Activated CD4-positive, alpha-beta memory T cell treated with anti-CD3 and anti-CD28 coated beads for 36 hours (primary cell): Measurements from ENCODE around the gene MED12L. TPM values are rescaled to one million over a fixed set of nuclear protein-coding genes. Genes with fewer than 3 reads are reported as not detected.

ENCODE experiments used
- CTCF ChIA-PET: fragments of 350-600 bp; sonication (Branson Sonifier 250); formaldehyde crosslinking; loops from one replicate; lab custom pipeline; 2021; ENCODE audit warnings: antibody characterized with exemption, inconsistent platforms; lab: Charles Lee
- POLR2A ChIA-PET: fragments of 350-600 bp; sonication (Branson Sonifier 250); formaldehyde crosslinking; loops from one replicate; lab custom pipeline; 2021; ENCODE audit warnings: antibody characterized with exemption; lab: Charles Lee
- DNase-seq: peaks from one replicate; pipeline ENCODE4 v3.0.0-alpha.2; 2020
- H3K27ac Mint-ChIP-seq: one replicate; pipeline ENCODE4 v1.8.0; 2021; ENCODE audit warnings: mixed read lengths
- H3K27me3 Mint-ChIP-seq: one replicate; pipeline ENCODE4 v1.8.0; 2021; ENCODE audit warnings: mixed read lengths
- H3K36me3 Mint-ChIP-seq: one replicate; pipeline ENCODE4 v1.8.0; 2021; ENCODE audit warnings: mixed read lengths
- H3K4me1 Mint-ChIP-seq: one replicate; pipeline ENCODE4 v1.8.0; 2021; ENCODE audit warnings: low read depth, mixed read lengths
- H3K4me3 Mint-ChIP-seq: one replicate; pipeline ENCODE4 v1.8.0; 2021; ENCODE audit warnings: mild to moderate bottlenecking, mixed read lengths
- H3K9me3 Mint-ChIP-seq: one replicate; pipeline ENCODE4 v1.8.0; 2021; ENCODE audit warnings: mixed read lengths
- intact Hi-C: fragments of 100-400 bp; cut with micrococcal nuclease; formaldehyde crosslinking; loops from one replicate; pipeline ENCODE4 v1.15.1; 2023
- total RNA-seq, 2 experiments: library from RNA; stranded (reverse); gene quantifications; one replicate each; pipeline ENCODE4 v1.2.3, GENCODE V29; 2021

The MED12L gene
- total RNA-seq, 2 experiments from 2014 or later = 1.5 TPM

- H3K36me3 Mint-ChIP-seq = no peaks in the 10 kb centered on the region
- peaks cover 6% of the 10 kb centered on the region for H3K27me3 Mint-ChIP-seq
- no peak for DNase-seq
- H3K4me1 Mint-ChIP-seq = no peaks in the 10 kb centered on the region
- ChIA-PET POLR2A (no interaction called here), CTCF (interaction anchor here (2.8 kb wide), 1 partner anchor 10 kb away, joined by 13 read pairs; no protein-coding TSS in a partner anchor)
- no peak overlapping the region for H3K4me3 Mint-ChIP-seq
- no peak overlapping the region for H3K27ac Mint-ChIP-seq
- H3K9me3 Mint-ChIP-seq = peaks cover 17% of the 10 kb centered on the region
- intact Hi-C loops = no loop called here
These were observed 392.9 kb downstream of the MED12L start for GRCh38 chr3:151478335-151478697.

DNA sequence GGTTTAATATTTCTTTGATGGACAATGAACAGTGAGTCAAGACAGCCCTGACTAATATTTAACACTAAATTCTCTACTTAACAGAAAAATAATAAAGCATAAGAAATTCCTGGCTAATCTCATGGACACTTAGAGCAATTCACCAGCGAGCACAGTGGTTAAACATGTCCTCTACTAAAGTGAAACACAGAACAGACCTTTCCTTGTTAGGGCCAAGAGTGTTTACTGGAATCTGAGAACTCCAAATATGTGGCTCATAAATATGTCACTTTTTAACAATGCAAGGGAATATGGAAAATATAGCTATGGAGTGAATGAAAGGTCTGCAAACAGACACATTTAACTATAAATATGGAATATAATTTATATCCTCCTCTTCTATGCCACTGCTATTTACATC lies 394.0 kb downstream of the MED12L start:
- Mint-ChIP-seq H3K4me1 (no peaks in the 10 kb centered on the region), H3K27ac (no peak overlapping the region), H3K9me3 (peaks cover 17% of the 10 kb centered on the region), H3K27me3 (peaks cover 8% of the 10 kb centered on the region), H3K36me3 (no peaks in the 10 kb centered on the region), H3K4me3 (no peak overlapping the region)
- ChIA-PET CTCF (interaction anchor here (2.8 to 4.1 kb wide), 2 partner anchors 11 to 12 kb away, joined by 13 to 16 read pairs; no protein-coding TSS in a partner anchor), POLR2A (no interaction called here)
- no peak for DNase-seq
- intact Hi-C loops = no loop called here

DNA sequence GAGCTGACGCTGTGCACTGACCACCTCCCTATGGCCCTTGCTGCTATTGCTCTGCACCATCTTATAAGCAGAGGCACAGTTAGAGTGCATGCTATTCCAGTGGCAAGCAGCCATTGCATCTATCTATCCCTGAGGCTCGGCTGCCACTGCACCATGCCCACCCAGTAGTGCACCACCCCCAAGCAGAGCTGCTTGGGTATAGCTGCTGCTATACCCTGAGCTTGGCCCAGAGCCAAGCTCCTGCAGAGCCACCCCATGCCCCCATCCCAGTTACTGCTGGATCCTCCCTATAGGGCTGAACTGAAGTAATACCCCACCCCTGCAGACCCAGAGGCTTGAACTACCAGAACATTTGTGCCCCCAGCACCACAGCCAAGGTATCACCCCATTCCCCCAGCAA lies 395.0 kb downstream of the MED12L start:
- no peaks in the 10 kb centered on the region for H3K4me1 Mint-ChIP-seq
- intact Hi-C loops = no loop called here
- H3K27me3 Mint-ChIP-seq = peaks cover 13% of the 10 kb centered on the region
- ChIA-PET POLR2A (no interaction called here), CTCF (interaction anchor here (0.6 to 4.1 kb wide), 2 partner anchors 13 to 95 kb away, joined by 4 to 16 read pairs; no protein-coding TSS in a partner anchor)
- H3K27ac Mint-ChIP-seq = no peak overlapping the region
- peaks cover 17% of the 10 kb centered on the region for H3K9me3 Mint-ChIP-seq
- H3K36me3 Mint-ChIP-seq = no peaks in the 10 kb centered on the region
- DNase-seq = no peak
- no peak overlapping the region for H3K4me3 Mint-ChIP-seq

- Mint-ChIP-seq H3K27ac (no peak overlapping the region), H3K27me3 (peaks cover 16% of the 10 kb centered on the region)
- CTCF ChIA-PET = interaction anchor here (4.1 kb wide), 1 partner anchor 16 kb away, joined by 16 read pairs; no protein-coding TSS in a partner anchor
These were observed 398.0 kb downstream of the MED12L start for GRCh38 chr3:151483488-151483887.

DNA sequence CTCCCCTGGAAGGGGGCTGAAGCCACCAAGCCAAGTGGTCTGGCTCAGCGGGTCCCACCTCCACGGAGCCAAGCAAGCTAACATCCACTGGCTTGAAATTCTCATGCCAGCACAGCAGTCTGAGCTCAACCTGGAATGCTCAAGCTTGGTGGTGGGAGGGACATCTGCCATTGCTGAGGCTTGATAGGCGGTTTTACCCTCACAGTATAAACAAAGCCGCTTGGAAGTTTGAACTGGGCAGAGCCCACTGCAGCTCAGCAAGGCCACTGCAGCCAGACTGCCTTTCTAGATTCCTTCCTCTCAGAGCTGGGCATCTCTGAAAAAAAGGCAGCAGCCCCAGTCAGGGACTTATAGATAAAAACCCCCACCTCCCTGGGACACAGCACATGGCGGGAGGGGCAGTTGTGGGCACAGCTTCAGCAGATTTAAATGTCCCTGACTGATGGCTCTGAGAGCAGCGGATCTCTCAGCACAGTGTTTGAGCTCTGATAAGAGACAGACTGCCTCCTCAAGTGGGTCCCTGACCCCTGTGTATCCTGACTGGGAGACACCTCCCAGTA lies 398.6 kb downstream of the MED12L start:
- no peak for DNase-seq
- POLR2A ChIA-PET = no interaction called here

More at GRCh38 chr3:151483488-151483887, 398.0 kb downstream of the MED12L start:
- no peak overlapping the region for H3K4me3 Mint-ChIP-seq
- peaks cover 17% of the 10 kb centered on the region for H3K9me3 Mint-ChIP-seq
- DNase-seq = no peak
- intact Hi-C loops = no loop called here
- no peaks in the 10 kb centered on the region for H3K4me1 Mint-ChIP-seq
- H3K36me3 Mint-ChIP-seq = no peaks in the 10 kb centered on the region
- POLR2A ChIA-PET = interaction anchor here (0.7 kb wide), 1 partner anchor 406 kb away, joined by 3 read pairs; no protein-coding TSS in a partner anchor

More for the DNA sequence above, 398.6 kb downstream of the MED12L start:
- Mint-ChIP-seq H3K27ac (no peak overlapping the region), H3K4me1 (no peaks in the 10 kb centered on the region), H3K27me3 (peaks cover 16% of the 10 kb centered on the region), H3K9me3 (peaks cover 17% of the 10 kb centered on the region), H3K36me3 (no peaks in the 10 kb centered on the region), H3K4me3 (no peak overlapping the region)
- intact Hi-C loops = no loop called here
- CTCF ChIA-PET = no interaction called here

Other genes with a start within 250 kb of the MED12L start
- not detected for gene MINDY4B, start 180.2 kb upstream of the MED12L start, total RNA-seq
- gene CLRN1, start 112.9 kb upstream of the MED12L start, total RNA-seq = not detected
- 10 to 100 TPM; 70.7 to 74.0 TPM for gene GPR171, start 117.6 kb downstream of the MED12L start, total RNA-seq
- under 1 TPM; 0.17 to 0.26 TPM for gene P2RY14, start 192.9 kb downstream of the MED12L start, total RNA-seq
- 1 to 10 TPM; 1.1 TPM for gene GPR87, start 231.2 kb downstream of the MED12L start, total RNA-seq
- gene P2RY13, start 243.9 kb downstream of the MED12L start, total RNA-seq = not detected